Prostate gland (tissue), 2 donors: Measurements from ENCODE around the gene NCCRP1. TPM values are rescaled to one million over a fixed set of nuclear protein-coding genes. Genes with fewer than 3 reads are reported as not detected.

Source experiments
- DNase-seq: peaks from one replicate; pipeline ENCODE4 v3.0.0-alpha.2; 2019; ENCODE audit warnings: low spot score
- H3K27ac ChIP-seq, 2 donors: fragments of 200-600 bp; sonication (generic); 2 replicates each; pipeline ENCODE4 v1.5.1; 2017 to 2019
- H3K27me3 ChIP-seq: fragments of 200-600 bp; sonication (generic); replicated peaks from 2 replicates; pipeline ENCODE4 v1.5.1; 2019; ENCODE audit not compliant: insufficient read depth
- H3K36me3 ChIP-seq, 2 donors: fragments of 200-600 bp; sonication (generic); 1 replicate in 1 of 2; 2 replicates in 1 of 2; pipeline versions ENCODE4 v1.5.1 to v1.8.1; 2017 to 2019
- H3K4me1 ChIP-seq: fragments of 200-600 bp; sonication (generic); replicated peaks from 2 replicates; pipeline ENCODE4 v1.5.1; 2019
- H3K4me3 ChIP-seq, 2 donors: fragments of 200-600 bp; sonication (generic); 2 replicates each; pipeline ENCODE4 v1.5.1; 2017 to 2019
- H3K9me3 ChIP-seq: fragments of 200-600 bp; sonication (generic); 2 replicates; pipeline ENCODE4 v1.5.1; 2017
- CTCF ChIP-seq, 4 experiments: fragments of 200-600 bp in 2 of 4; fragments of 450-650 bp in 2 of 4; sonication (generic) in 2 of 4; IDR thresholded peaks; 1 replicate in 3 of 4; 2 replicates in 1 of 4; pipeline ENCODE4 v1.5.1; 2016 to 2019; ENCODE audit warnings: antibody characterized with exemption in 4 of 4, mild to moderate bottlenecking in 2 of 4, moderate library complexity in 2 of 4
- POLR2A ChIP-seq: fragments of 450-650 bp; IDR thresholded peaks from one replicate; pipeline ENCODE4 v1.6.1; 2016; ENCODE audit warnings: antibody characterized with exemption, mild to moderate bottlenecking
- POLR2AphosphoS5 ChIP-seq: sonication (generic); formaldehyde crosslinking; IDR thresholded peaks from one replicate; pipeline ENCODE4 v1.6.1; 2017; ENCODE audit warnings: antibody characterized with exemption
- WGBS: methylation state at CpG from one replicate; pipeline ENCODE4 v1.1.5; 2018; 5-methylcytosine and 5-hydroxymethylcytosine counted together
- intact Hi-C: fragments of 100-400 bp; cut with DNase I; formaldehyde crosslinking; loops from one replicate; pipeline ENCODE4 v1.14.2; 2022
- total RNA-seq, 2 donors: library from RNA; depleted of rRNA; stranded (reverse); fragments of >200 nt; gene quantifications; one replicate each; pipeline ENCODE4 v1.1.0, GENCODE V29; 2016

Gene NCCRP1
- total RNA-seq, 2 donors from 2014 or later, result 1.4 to 2.7 TPM

DNA sequence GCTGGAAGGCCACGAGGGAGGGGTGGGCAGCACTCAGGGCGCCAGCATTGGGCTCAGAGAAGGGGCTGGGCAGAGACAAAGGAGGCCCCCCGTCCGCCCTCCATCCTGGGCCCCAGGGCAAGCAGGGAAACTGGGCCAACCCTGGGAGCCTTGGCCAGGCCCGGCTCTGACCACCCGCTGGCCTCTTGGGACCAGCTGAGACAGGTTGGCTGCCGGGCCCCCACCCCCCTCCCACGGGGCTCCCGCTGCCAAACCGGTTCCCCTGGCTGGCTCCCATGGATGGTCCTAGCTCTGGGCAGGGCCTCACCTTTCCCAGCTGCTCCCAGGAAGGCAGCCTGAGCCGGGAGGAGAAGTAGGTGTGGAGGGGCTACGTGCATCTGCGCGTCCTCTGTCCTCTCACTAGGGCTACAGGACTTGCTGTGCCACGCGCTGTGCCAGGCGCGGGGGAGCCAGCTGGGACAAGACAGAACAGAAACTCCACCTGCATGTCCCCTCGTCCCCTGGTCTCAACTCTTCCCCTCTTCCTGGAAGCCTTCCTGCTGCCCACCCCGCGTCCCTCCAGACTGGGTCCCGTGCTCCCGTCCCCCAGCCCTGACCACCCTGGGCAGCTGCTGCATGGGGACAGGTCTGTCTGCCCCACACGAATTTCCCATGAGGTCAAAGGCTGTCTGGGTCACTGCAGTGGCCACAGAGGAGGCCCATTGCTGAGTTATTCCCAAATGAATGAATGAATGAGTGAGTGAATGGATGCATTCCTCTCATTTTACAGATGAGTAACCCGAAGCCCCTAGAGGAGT is 29.1 kb upstream of the NCCRP1 start:
- intact Hi-C loops, result no loop called here
- Histone ChIP-seq H3K36me3 (peaks cover 0 to 6% of the 10 kb centered on the region in 2 donors), H3K27ac (peak overlapping the region; percentile 78 to 85), H3K4me3 (peak overlapping the region in 1 of 2 donors; percentile 34), H3K9me3 (no peaks in the 10 kb centered on the region), H3K4me1 (peaks cover 24% of the 10 kb centered on the region), H3K27me3 (no peaks in the 10 kb centered on the region)
- WGBS, result 22% methylated on average over 19 of the region's 25 CpGs
- peak; percentile 73 for DNase-seq
- no peak for TF ChIP-seq CTCF (IDR thresholded peaks at IDR 0.05)
- TF ChIP-seq POLR2AphosphoS5, result peak; percentile 26

DNA sequence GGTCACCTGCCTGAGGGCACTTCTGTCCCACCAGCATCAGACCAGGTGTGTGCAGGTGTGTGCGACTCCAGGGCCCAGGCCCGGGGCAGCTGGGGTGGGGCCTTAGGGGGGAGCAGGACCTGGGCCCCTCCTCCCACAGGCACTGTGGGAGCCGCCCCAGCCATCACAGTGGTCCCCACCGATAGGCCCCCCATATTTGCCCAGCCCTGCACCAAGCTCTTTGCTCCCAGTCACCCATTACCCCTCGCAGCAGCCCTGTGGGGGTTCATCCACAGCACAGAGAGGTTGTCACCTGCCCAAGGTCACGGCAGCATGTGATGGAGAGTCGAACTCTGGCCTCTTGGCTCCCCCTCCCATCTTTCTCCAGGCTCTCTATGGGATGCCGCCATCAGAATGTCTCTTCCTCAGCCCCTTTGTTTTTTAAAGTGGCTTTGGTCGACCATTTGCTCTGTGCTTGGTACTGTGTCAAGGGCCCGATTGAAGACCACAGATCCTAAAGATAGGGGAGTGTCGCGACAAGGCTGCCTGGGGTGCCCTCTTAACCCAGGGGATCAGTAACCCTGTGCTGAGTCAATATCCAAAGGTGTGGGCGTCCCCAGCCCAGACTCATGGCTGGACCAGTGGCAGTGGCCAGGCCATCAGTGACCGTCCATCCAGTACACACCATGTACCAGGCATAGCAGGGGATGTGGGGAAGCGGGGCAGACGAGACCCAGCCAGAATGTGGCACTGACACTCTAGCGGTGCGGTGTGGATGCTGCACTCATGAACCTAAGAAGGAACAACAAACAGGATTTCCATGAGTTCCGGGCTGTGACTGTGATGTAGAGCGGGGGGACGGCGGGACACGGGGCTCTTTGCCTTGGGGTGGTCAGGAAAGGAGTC is 28.3 kb upstream of the NCCRP1 start:
- Histone ChIP-seq H3K27me3 (no peaks in the 10 kb centered on the region), H3K36me3 (peaks cover 3 to 6% of the 10 kb centered on the region in 2 donors), H3K4me3 (no peak overlapping the region), H3K4me1 (peaks cover 21% of the 10 kb centered on the region), H3K27ac (peak overlapping the region in 1 of 2 donors; percentile 85), H3K9me3 (no peaks in the 10 kb centered on the region)
- intact Hi-C loops, result no loop called here
- no peak for DNase-seq
- TF ChIP-seq POLR2A, result no peak
- no peak for TF ChIP-seq CTCF (IDR thresholded peaks at IDR 0.05)
- no peak for TF ChIP-seq POLR2AphosphoS5
- WGBS, result 83% methylated on average over 23 of the region's 23 CpGs

DNA sequence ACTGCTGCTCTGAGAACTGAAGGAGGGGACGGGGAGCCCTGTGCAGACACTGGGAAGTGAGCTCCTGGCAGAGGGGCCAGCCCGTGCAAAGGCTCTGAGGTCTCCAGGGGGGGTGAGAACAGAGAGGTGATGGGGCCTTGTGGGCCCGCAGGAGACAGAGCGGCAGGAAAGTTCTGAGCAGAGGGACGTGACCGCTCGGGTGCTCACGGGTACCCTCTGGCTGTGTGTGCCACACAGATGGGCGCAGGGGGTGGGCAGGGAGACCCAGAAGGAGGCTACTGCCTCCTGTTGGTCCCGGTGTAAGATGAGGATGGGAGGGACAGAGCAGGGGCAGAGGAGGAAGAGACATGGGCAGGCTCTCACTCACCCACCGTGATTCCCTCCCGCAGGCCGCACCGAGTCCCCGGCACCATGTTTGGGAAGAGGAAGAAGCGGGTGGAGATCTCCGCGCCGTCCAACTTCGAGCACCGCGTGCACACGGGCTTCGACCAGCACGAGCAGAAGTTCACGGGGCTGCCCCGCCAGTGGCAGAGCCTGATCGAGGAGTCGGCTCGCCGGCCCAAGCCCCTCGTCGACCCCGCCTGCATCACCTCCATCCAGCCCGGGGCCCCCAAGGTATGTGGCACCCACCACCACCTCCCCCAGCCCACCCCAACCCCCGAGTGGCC is 27.5 kb upstream of the NCCRP1 start:
- intact Hi-C loops, result no loop called here
- Histone ChIP-seq H3K4me3 (no peak overlapping the region), H3K27me3 (no peaks in the 10 kb centered on the region), H3K36me3 (peaks cover 9 to 11% of the 10 kb centered on the region in 2 donors), H3K9me3 (no peaks in the 10 kb centered on the region), H3K27ac (no peak overlapping the region), H3K4me1 (peaks cover 21% of the 10 kb centered on the region)
- 88% methylated on average over 24 of the region's 36 CpGs for WGBS
- TF ChIP-seq POLR2AphosphoS5 (no peak), POLR2A (no peak), CTCF (IDR thresholded peaks at IDR 0.05) (no peak)
- DNase-seq, result no peak

DNA sequence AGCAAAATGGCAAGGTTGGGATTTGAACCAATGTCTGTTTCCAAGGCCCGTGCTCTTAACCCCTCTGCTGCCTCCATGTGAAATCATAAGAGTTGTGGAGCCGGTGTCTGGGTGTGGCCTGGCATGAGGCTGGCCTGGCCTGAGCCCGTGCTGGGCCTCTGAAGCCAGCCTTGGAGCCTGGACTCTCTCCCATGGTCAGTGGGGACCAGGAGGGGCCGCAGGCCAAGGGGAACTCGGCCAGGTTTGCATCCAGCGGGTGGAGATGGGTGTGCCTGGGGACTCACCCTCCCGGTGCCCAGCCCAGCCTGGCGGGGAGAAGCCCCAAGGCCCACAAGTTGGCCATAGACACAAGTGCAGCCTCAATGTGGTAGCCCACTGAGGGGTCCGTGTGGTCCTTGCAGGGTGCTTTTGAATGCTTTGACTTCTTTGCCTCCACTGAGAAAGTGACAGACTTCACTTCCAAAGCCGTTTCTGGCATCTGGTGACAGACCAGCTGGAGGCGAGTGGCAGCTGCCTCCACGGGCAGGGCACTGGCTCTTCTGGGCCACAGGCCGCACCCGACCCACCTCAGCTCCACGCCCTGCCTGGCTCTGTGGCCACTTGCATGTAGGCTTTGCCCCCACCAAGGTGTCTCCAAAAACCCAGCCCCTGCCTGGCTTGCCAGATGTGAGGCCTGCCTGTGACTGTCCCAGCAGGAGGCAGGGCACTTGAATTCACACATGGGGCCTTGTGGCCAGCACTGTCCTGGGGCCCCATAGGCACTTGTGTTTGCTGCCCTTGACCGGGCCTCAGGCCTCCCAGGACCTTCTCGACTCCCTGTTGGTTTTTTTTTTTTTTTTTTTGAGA is 26.2 kb upstream of the NCCRP1 start:
- WGBS, result 74% methylated on average over 17 of the region's 17 CpGs
- no peak overlapping the region for H3K4me3 ChIP-seq
- intact Hi-C loops, result no loop called here
- H3K27ac ChIP-seq, result no peak overlapping the region
- peaks cover 13 to 24% of the 10 kb centered on the region in 2 donors for H3K36me3 ChIP-seq
- no peaks in the 10 kb centered on the region for H3K27me3 ChIP-seq
- H3K4me1 ChIP-seq, result peaks cover 21% of the 10 kb centered on the region
- H3K9me3 ChIP-seq, result no peaks in the 10 kb centered on the region
- TF ChIP-seq POLR2AphosphoS5 (no peak), POLR2A (no peak), CTCF (IDR thresholded peaks at IDR 0.05) (no peak)
- DNase-seq, result no peak
